ENCODE data around the gene STT3B.
A peak's percentile ranks its signal among the peaks of the same experiment; 100 is the strongest.

STT3B gene

DNA sequence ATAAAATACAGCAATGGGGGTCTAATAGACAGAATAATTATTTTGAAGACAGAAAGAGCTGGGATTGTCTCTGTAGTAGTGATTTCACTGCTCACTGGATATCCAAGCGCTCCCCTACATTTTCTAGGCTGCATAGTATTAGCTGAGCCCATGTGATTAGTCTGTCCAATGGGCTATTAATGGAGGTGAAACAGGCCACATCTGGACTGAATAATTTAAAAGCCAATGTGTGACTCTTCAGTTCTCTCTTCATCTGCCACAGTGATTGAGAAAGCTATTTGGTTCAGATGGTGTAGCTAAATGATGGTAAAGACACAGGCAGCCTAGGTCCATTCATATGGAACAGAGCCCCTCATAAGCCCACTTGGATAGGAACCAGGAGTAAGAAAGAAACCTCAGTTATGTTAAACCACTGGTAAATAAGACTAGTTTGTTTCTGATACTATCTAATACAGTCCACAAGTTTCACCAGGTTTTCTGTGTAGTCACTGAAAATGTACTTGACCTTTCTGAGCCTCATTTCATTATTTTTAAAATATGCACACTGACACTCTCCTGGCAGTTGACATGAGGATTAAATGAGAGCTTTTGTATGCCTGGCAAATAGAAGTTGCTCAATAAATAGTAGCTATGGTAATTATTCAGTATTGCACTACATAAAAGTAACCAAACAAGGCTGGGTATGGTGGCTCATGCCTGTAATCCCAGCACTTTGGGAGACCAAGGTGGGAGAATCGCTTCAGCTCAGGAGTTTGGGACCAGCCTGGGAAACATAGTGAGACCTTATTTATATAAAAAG is 17.0 kb upstream of the STT3B start:
- no peak for DNase-seq (ENCODE audit: insufficient read length, low spot score)
- TF ChIP-seq POLR2A (IDR thresholded peaks at IDR 0.05; ENCODE audit: low read depth, low read length) (no peak), POLR2AphosphoS5 (IDR thresholded peaks at IDR 0.05; ENCODE audit: low read depth, low read length) (no peak), PAX5 (IDR thresholded peaks at IDR 0.05; ENCODE audit: insufficient read depth, low read length, severe bottlenecking) (no peak)
- no peak for FAIRE-seq

DNA sequence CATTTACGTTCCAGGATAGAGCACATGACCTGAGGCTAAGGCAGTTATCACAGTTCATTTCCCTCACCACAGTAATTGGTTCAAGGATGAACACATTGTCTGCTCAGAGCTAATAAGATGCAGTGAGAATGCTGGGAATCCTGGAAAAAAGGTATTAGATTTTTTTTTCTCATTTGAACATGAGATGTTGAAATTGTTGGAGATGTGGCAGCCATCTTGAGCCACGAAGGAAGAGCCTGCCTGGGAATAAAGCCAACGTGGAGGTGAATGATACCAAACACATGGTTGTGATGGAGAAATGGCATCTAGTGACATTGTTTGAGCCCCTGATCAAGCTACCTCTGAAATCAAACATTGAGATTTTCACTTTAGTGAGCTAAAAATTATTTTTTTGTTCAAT is 16.0 kb upstream of the STT3B start:
- FAIRE-seq (no peak), DNase-seq (ENCODE audit: insufficient read length, low spot score) (no peak)
- TF ChIP-seq POU2F2 (IDR thresholded peaks at IDR 0.05; ENCODE audit: low read depth, low read length) (no peak), POLR2A (IDR thresholded peaks at IDR 0.05; ENCODE audit: low read depth, low read length) (no peak), PAX5 (IDR thresholded peaks at IDR 0.05; ENCODE audit: insufficient read depth, low read length, severe bottlenecking) (no peak), POLR2AphosphoS5 (IDR thresholded peaks at IDR 0.05; ENCODE audit: low read depth, low read length) (no peak), SPI1 (IDR thresholded peaks at IDR 0.05; ENCODE audit: low read depth, low read length) (no peak), TAF1 (IDR thresholded peaks at IDR 0.05; ENCODE audit: low read depth, low read length) (no peak)

DNA sequence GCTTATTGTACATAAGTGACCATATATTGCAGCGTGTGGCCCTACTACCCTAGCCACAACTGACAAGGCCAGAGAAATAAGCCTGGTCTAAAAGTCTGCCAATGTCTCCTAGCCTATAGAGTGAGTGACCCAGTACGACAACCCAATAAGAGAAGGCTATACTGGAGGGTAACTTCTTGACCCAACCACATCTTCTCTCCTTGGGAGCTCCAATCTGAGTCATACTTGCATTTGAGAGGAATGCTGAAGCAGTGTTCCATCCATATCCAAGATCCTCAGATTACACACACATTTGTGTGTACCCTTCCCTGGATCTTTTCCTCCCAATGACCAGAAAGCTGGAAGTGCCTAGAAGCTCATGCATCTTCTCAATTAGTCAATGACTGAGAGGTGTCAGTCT is 11.3 kb upstream of the STT3B start:
- DNase-seq (ENCODE audit: insufficient read length, low spot score) (no peak), FAIRE-seq (no peak)
- TF ChIP-seq TAF1 (IDR thresholded peaks at IDR 0.05; ENCODE audit: low read depth, low read length) (no peak), POLR2AphosphoS5 (IDR thresholded peaks at IDR 0.05; ENCODE audit: low read depth, low read length) (no peak), SPI1 (IDR thresholded peaks at IDR 0.05; ENCODE audit: low read depth, low read length) (no peak), POU2F2 (IDR thresholded peaks at IDR 0.05; ENCODE audit: low read depth, low read length) (no peak), PAX5 (IDR thresholded peaks at IDR 0.05; ENCODE audit: insufficient read depth, low read length, severe bottlenecking) (no peak), POLR2A (IDR thresholded peaks at IDR 0.05; ENCODE audit: low read depth, low read length) (no peak)

DNA sequence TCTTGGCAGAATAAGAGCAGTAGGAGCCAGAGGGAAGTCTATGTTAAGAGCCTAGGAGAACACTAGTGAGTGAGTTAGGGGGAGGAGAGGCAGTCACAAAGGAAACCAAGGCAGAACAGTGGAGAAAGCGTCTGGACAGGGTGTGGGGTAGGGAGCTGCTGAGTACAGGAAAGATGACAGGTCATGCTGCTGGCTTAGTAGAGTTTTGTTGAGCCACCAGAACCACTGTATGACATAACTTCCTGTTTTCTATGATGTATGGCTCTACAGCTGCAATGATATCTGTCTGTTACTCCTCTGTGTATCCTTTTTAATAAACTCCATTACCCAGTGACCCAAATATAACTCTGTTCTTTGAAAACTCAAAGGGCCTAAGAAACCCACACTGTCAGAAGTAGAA is 10.6 kb upstream of the STT3B start:
- DNase-seq (ENCODE audit: insufficient read length, low spot score) (no peak), FAIRE-seq (peak; percentile 28)
- TF ChIP-seq PAX5 (IDR thresholded peaks at IDR 0.05; ENCODE audit: insufficient read depth, low read length, severe bottlenecking) (no peak), POLR2A (IDR thresholded peaks at IDR 0.05; ENCODE audit: low read depth, low read length) (no peak), POU2F2 (IDR thresholded peaks at IDR 0.05; ENCODE audit: low read depth, low read length) (no peak), POLR2AphosphoS5 (IDR thresholded peaks at IDR 0.05; ENCODE audit: low read depth, low read length) (no peak), TAF1 (IDR thresholded peaks at IDR 0.05; ENCODE audit: low read depth, low read length) (no peak), SPI1 (IDR thresholded peaks at IDR 0.05; ENCODE audit: low read depth, low read length) (no peak)

DNA sequence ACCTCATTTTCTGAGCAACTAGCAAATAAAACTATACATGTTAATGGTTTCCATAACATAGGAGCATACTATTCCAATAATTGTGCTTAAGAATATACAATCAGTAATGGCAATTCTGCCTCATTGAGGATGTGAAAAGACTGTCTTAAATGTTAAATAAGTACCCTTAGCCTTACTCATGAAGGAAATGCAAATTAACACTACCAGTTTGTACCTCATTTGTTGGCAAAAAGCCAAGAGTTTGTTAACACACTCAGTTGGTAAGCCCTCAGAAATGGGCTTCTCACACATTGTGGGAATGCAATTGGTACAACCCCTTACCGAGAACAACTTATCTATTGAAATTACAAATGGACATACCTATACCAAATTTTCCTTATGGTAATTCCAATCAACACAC is 9.2 kb upstream of the STT3B start:
- TF ChIP-seq POU2F2 (IDR thresholded peaks at IDR 0.05; ENCODE audit: low read depth, low read length) (no peak), SPI1 (IDR thresholded peaks at IDR 0.05; ENCODE audit: low read depth, low read length) (no peak)
- no peak for FAIRE-seq
- DNase-seq (ENCODE audit: insufficient read length, low spot score): no peak

DNA sequence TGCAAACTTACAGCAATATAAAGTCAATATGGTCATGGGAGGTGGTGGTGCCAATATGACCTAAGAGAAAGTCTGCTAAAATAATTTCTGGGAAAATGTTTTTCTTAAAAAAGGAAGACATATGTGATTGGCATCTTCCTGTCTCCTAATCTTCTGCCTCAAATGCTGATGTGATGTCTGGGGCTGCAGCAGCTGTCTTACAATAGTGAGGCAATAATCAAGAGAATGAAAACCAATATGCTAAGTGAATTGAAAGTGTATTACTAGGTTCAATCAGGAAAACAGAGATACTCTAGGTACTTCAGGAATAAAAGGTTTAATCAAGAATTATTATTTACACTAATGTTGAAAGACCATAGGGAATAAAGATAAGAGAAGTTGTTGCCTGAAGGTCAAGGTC is 7.2 kb upstream of the STT3B start:
- no peak for FAIRE-seq

DNA sequence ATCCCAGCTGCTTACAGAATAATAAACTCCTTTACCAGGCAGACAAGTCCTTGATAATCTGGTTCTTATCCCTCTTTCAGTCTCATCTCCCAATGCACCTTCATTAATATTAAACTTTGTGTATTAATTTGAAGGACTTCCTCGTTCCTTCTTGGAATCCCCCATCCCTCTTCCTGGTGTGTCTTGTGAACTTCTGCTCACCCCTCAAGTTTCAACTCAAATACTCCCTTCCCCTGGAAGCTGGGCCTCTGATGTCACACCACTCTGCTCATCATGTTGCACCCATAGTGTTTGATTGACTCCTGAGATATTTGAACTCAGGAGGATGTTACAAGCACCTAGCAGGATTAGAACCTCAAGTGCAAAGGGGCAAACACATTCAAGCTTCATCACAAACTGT is 3.3 kb upstream of the STT3B start:
- FAIRE-seq (no peak), DNase-seq (ENCODE audit: insufficient read length, low spot score) (no peak)
- TF ChIP-seq POU2F2 (IDR thresholded peaks at IDR 0.05; ENCODE audit: low read depth, low read length): no peak
- no peak for TF ChIP-seq SPI1 (IDR thresholded peaks at IDR 0.05; ENCODE audit: low read depth, low read length)
- no peak for TF ChIP-seq TAF1 (IDR thresholded peaks at IDR 0.05; ENCODE audit: low read depth, low read length)
- no peak for TF ChIP-seq POLR2A (IDR thresholded peaks at IDR 0.05; ENCODE audit: low read depth, low read length)
- no peak for TF ChIP-seq POLR2AphosphoS5 (IDR thresholded peaks at IDR 0.05; ENCODE audit: low read depth, low read length)
- no peak for TF ChIP-seq PAX5 (IDR thresholded peaks at IDR 0.05; ENCODE audit: insufficient read depth, low read length, severe bottlenecking)

More for the DNA sequence above, 7.2 kb upstream of the STT3B start:
- TF ChIP-seq TAF1 (IDR thresholded peaks at IDR 0.05; ENCODE audit: low read depth, low read length) (no peak), POLR2AphosphoS5 (IDR thresholded peaks at IDR 0.05; ENCODE audit: low read depth, low read length) (no peak), PAX5 (IDR thresholded peaks at IDR 0.05; ENCODE audit: insufficient read depth, low read length, severe bottlenecking) (no peak), POLR2A (IDR thresholded peaks at IDR 0.05; ENCODE audit: low read depth, low read length) (no peak), SPI1 (IDR thresholded peaks at IDR 0.05; ENCODE audit: low read depth, low read length) (no peak), POU2F2 (IDR thresholded peaks at IDR 0.05; ENCODE audit: low read depth, low read length) (no peak)
- no peak for DNase-seq (ENCODE audit: insufficient read length, low spot score)

DNA sequence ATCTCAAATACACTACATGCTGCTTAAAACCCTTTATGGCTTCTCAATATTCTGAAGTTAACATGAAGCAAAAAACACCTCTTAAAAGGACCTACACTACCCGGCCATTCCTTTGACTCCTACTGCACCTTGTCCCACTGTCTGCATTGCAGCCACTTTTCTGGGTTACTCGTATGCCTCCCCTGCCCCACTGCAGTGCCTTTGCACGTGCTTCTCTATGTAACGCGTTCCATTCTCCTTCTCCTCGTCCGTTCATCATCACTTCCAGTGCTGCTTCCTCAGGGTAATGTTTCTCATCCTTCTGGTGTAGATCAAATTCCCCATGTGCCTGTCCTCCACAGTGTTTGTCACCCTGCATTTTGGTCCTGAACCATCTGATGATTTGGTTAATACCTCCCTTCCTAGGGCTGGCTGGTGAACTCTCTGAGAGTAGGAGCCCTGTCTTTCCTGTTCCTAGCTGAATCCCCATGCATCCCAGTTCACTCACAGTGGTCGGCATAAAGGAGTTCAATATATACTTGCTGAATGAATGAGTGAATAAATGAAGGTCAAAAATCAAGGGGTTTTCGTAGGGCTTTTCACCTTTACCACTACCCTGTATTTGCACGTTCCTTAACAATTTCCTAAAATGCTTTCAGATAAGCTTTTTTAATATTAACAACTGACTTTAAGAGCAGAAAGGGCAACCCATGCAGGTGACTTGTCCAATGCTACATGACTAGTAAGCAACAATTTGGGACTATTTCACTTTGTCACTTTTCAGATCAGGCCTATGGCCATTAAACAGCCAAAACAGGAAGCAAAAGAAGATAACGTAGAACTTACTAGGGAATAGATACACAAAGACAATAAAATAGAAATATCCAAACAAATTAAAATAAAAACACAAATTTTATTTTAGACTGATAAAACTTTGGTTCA is 2.4 kb upstream of the STT3B start:
- DNase-seq (ENCODE audit: insufficient read length, low spot score) (no peak), FAIRE-seq (no peak)
- no peak for TF ChIP-seq SPI1 (IDR thresholded peaks at IDR 0.05; ENCODE audit: low read depth, low read length)
- TF ChIP-seq TAF1 (IDR thresholded peaks at IDR 0.05; ENCODE audit: low read depth, low read length): no peak
- TF ChIP-seq POU2F2 (IDR thresholded peaks at IDR 0.05; ENCODE audit: low read depth, low read length): no peak
- no peak for TF ChIP-seq POLR2A (IDR thresholded peaks at IDR 0.05; ENCODE audit: low read depth, low read length)
- TF ChIP-seq POLR2AphosphoS5 (IDR thresholded peaks at IDR 0.05; ENCODE audit: low read depth, low read length): no peak
- no peak for TF ChIP-seq PAX5 (IDR thresholded peaks at IDR 0.05; ENCODE audit: insufficient read depth, low read length, severe bottlenecking)

DNA sequence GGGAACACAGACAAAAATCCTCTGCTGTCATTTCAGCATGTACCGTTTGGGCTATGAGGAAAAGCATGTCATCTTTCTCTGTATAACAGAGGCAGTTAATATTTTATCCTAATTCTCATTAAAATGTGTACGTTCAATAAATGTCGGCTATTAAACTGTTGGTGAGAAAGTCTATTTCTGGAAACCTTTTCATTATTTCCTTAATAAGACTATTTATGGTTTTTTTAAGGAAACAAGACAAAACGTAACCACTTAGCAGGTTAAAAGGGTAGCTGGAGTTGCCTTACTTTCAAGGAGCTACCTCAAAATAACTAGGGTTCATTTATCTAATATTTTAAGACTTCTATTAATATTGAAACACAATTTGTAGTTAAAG is 1.8 kb upstream of the STT3B start:
- no peak for FAIRE-seq
- DNase-seq (ENCODE audit: insufficient read length, low spot score): no peak
- TF ChIP-seq PAX5 (IDR thresholded peaks at IDR 0.05; ENCODE audit: insufficient read depth, low read length, severe bottlenecking): no peak
- no peak for TF ChIP-seq POLR2AphosphoS5 (IDR thresholded peaks at IDR 0.05; ENCODE audit: low read depth, low read length)
- TF ChIP-seq TAF1 (IDR thresholded peaks at IDR 0.05; ENCODE audit: low read depth, low read length): no peak
- TF ChIP-seq POU2F2 (IDR thresholded peaks at IDR 0.05; ENCODE audit: low read depth, low read length): no peak
- no peak for TF ChIP-seq SPI1 (IDR thresholded peaks at IDR 0.05; ENCODE audit: low read depth, low read length)
- no peak for TF ChIP-seq POLR2A (IDR thresholded peaks at IDR 0.05; ENCODE audit: low read depth, low read length)

Data from GM12891 (cell line).